PC-9 (cell line): Measurements from ENCODE around the gene SHC3. TPM values are rescaled to one million over a fixed set of nuclear protein-coding genes. Genes with fewer than 3 reads are reported as not detected.

ENCODE experiments used
- BruUV-seq: library from RNA; stranded (reverse); fragments of 400-500 nt; replicated peaks from 2 replicates; lab custom pipeline; 2021; lab: Mats Ljungman, UMichigan
- CTCF ChIA-PET: fragments of 300-600 bp; sonication (Branson Sonifier 250); formaldehyde crosslinking; loops from one replicate; lab custom pipeline; 2022; ENCODE audit warnings: antibody characterized with exemption; lab: Charles Lee
- POLR2A ChIA-PET: fragments of 300-600 bp; sonication (Branson Sonifier 250); formaldehyde crosslinking; loops from one replicate; lab custom pipeline; 2022; ENCODE audit warnings: antibody characterized with exemption; ENCODE audit not compliant: unreplicated experiment; lab: Charles Lee
- DNase-seq, 2 experiments: peaks; one replicate each; pipeline versions ENCODE4 v3.0.0 to v3.0.0-alpha.2; 2015 to 2022; ENCODE audit warnings: mixed read lengths in 1 of 2
- H2AFZ ChIP-seq: fragments of 200-600 bp; sonication (generic); 2 replicates; pipeline ENCODE4 v1.8.1; 2017; ENCODE audit warnings: antibody characterized with exemption
- H3F3A ChIP-seq: fragments of 200-600 bp; sonication (generic); 2 replicates; pipeline ENCODE4 v1.8.1; 2017; ENCODE audit warnings: antibody characterized with exemption, mild to moderate bottlenecking, low read depth; ENCODE audit not compliant: insufficient read depth
- H3K27ac ChIP-seq: fragments of 200-600 bp; sonication (generic); 2 replicates; pipeline ENCODE4 v1.6.1; 2016; ENCODE audit warnings: mixed run types
- H3K27me3 ChIP-seq: fragments of 200-600 bp; sonication (generic); 2 replicates; pipeline ENCODE4 v1.6.1; 2016; ENCODE audit warnings: low read depth, mixed run types; ENCODE audit not compliant: insufficient read depth
- H3K36me3 ChIP-seq: fragments of 200-600 bp; sonication (generic); 2 replicates; pipeline ENCODE4 v1.6.1; 2016; ENCODE audit warnings: low read depth, mixed run types
- H3K4me1 ChIP-seq: fragments of 200-600 bp; sonication (generic); replicated peaks from 2 replicates; pipeline ENCODE4 v1.6.1; 2016; ENCODE audit warnings: mixed run types; ENCODE audit not compliant: insufficient read depth
- H3K4me2 ChIP-seq: fragments of 200-600 bp; sonication (generic); 2 replicates; pipeline ENCODE4 v1.6.1; 2017; ENCODE audit warnings: mixed run types
- H3K4me3 ChIP-seq: fragments of 200-600 bp; sonication (generic); 2 replicates; pipeline ENCODE4 v1.6.1; 2016; ENCODE audit warnings: mixed run types
- H3K79me2 ChIP-seq: fragments of 200-600 bp; sonication (generic); 2 replicates; pipeline ENCODE4 v1.6.1; 2017; ENCODE audit warnings: low read depth, mixed run types
- H3K9me2 ChIP-seq: fragments of 200-600 bp; sonication (generic); 2 replicates; pipeline ENCODE4 v1.8.1; 2017; ENCODE audit warnings: mild to moderate bottlenecking; ENCODE audit not compliant: insufficient read depth
- H3K9me3 ChIP-seq: fragments of 200-600 bp; sonication (generic); 2 replicates; pipeline ENCODE4 v1.8.1; 2016; ENCODE audit warnings: low read depth; ENCODE audit not compliant: insufficient read depth
- H4K20me1 ChIP-seq: fragments of 200-600 bp; sonication (generic); 2 replicates; pipeline ENCODE4 v1.8.1; 2017; ENCODE audit not compliant: insufficient read depth
- EZH2 ChIP-seq: fragments of 200-600 bp; sonication (generic); IDR thresholded peaks from 2 replicates; pipeline ENCODE4 v1.8.0; 2017; ENCODE audit warnings: antibody characterized with exemption, low read depth
- intact Hi-C: fragments of 100-400 bp; cut with micrococcal nuclease; formaldehyde crosslinking; loops from one replicate; pipeline ENCODE4 v1.10.0; 2022; ENCODE audit not compliant: unreplicated experiment
- total RNA-seq: library from RNA; stranded (reverse); gene quantifications from 2 replicates; pipeline ENCODE4 v1.2.3, GENCODE V29; 2021
- TF ChIP-seq, protein P1 (sequence below): fragments of 200-600 bp; sonication (generic); conservative IDR thresholded peaks from 2 replicates; pipeline ENCODE4 v1.6.1; 2017; ENCODE audit warnings: mixed run types, antibody characterized with exemption, mild to moderate bottlenecking, moderate library complexity

SHC3 gene
- total RNA-seq, 1 experiment from 2014 or later, result 15.9 TPM

DNA sequence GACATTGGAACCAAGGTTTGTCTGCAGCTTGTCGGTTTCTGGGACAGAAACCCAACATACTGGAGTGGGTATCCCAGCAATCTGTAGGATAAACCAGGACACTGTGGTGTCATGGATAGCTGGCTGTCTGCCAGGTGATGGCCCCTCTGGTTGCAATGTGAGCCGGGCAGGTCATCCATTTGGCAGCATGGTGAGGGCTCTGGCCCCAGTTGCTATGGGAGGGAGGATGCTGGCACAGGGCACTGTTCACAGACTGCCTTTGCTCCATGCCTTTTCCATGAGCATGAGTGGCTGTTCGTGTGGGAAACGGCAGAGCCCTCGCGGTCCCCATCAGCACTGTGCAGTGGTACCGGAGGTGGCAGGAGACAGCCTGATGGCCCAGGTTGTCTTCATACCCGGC lies 181.0 kb downstream of the SHC3 start:
- H3K4me3 ChIP-seq, result no peak overlapping the region
- no TSS peak for BruUV-seq
- H3K4me1 ChIP-seq, result peaks cover 15% of the 10 kb centered on the region
- peaks cover 8% of the 10 kb centered on the region for H3K79me2 ChIP-seq
- intact Hi-C loops, result loop anchor here (5.0 kb wide), 1 partner anchor 275 kb away; no protein-coding TSS in a partner anchor
- H3K9me2 ChIP-seq, result no peaks in the 10 kb centered on the region
- no peaks in the 10 kb centered on the region for H3K36me3 ChIP-seq
- ChIA-PET POLR2A (no interaction called here), CTCF (no interaction called here)
- DNase-seq, result no peak
- no peak overlapping the region for H3K4me2 ChIP-seq
- H2AFZ ChIP-seq, result no peak overlapping the region
- no peaks in the 10 kb centered on the region for H3F3A ChIP-seq
- H3K27me3 ChIP-seq, result no peaks in the 10 kb centered on the region
- no peak for TF ChIP-seq EZH2
- TF ChIP-seq, protein P1, sequence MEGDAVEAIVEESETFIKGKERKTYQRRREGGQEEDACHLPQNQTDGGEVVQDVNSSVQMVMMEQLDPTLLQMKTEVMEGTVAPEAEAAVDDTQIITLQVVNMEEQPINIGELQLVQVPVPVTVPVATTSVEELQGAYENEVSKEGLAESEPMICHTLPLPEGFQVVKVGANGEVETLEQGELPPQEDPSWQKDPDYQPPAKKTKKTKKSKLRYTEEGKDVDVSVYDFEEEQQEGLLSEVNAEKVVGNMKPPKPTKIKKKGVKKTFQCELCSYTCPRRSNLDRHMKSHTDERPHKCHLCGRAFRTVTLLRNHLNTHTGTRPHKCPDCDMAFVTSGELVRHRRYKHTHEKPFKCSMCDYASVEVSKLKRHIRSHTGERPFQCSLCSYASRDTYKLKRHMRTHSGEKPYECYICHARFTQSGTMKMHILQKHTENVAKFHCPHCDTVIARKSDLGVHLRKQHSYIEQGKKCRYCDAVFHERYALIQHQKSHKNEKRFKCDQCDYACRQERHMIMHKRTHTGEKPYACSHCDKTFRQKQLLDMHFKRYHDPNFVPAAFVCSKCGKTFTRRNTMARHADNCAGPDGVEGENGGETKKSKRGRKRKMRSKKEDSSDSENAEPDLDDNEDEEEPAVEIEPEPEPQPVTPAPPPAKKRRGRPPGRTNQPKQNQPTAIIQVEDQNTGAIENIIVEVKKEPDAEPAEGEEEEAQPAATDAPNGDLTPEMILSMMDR, result no peak
- H3K27ac ChIP-seq, result no peak overlapping the region
- no peaks in the 10 kb centered on the region for H4K20me1 ChIP-seq
- no peaks in the 10 kb centered on the region for H3K9me3 ChIP-seq

DNA sequence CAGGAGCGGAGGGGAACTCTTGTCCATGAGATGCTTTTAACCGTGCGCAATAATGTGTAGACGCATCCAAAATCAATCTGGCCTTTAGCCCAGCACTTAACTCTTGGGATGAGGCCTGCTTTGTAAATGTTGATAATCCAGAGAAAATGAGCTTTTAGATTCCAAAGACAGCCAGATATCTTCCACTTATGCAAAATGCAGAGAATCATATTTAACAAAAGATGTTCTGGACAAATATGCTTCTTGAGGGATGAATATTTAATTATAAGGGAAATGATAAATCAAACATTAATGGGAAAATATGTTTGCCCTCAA lies 181.7 kb downstream of the SHC3 start:
- H3K79me2 ChIP-seq, result peaks cover 15% of the 10 kb centered on the region
- H3K27me3 ChIP-seq, result no peaks in the 10 kb centered on the region
- H3K27ac ChIP-seq, result no peak overlapping the region
- TF ChIP-seq EZH2, result no peak
- TF ChIP-seq, protein P1, result no peak
- H3K4me1 ChIP-seq, result peaks cover 21% of the 10 kb centered on the region
- CTCF ChIA-PET, result no interaction called here
- H3K4me2 ChIP-seq, result no peak overlapping the region
- H3K4me3 ChIP-seq, result no peak overlapping the region
- no peak overlapping the region for H2AFZ ChIP-seq
- no peaks in the 10 kb centered on the region for H3K9me2 ChIP-seq
- intact Hi-C loops, result loop anchor here (5.0 kb wide), 1 partner anchor 275 kb away; no protein-coding TSS in a partner anchor
- no peaks in the 10 kb centered on the region for H3K36me3 ChIP-seq
- no peak for DNase-seq
- POLR2A ChIA-PET, result no interaction called here
- no peaks in the 10 kb centered on the region for H3K9me3 ChIP-seq
- no TSS peak for BruUV-seq
- H3F3A ChIP-seq, result no peaks in the 10 kb centered on the region
- H4K20me1 ChIP-seq, result no peaks in the 10 kb centered on the region

DNA sequence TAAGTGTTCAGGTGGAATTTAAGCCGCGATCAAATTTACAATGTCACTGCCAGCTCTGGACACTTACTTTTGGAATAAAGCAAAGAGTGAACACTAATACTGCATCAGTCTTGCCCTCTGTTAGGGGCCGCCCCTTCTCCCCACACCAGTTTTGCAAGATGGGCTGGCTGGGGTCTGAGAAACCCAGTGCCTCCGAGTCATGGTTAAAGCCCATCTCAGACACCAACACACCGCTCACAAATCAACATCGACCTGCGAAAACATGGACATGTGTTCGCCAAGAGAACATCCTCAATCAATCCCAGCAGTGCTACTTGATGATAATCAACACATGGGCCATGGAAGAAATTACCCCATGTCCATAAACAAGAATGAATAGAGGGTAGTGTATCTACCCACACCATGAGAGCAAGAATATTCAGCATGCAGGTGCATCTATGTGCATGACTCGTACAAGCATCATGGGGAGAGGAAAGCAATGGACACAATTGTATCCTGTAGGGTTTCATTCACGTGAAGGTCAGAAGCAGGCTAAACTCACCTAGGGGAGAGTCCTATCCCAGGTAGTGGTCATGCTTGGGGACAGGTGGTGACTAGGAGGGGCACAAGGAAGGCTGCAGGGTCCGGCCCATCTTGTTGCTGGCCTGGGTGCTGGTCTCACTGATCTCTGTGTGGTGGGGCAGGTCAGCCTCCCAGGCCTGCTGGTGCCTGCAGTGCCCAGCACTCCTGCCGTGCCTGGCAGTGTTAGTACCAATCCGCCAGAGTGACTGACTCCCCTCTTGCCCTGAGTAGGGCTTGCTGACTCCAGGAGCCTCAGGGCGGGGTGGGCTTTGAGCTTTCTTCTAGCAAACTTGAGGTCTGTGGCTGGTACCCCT lies 182.3 kb downstream of the SHC3 start:
- no TSS peak for BruUV-seq
- Histone ChIP-seq H2AFZ (no peak overlapping the region), H3K79me2 (peaks cover 16% of the 10 kb centered on the region), H3K27ac (no peak overlapping the region), H3K9me3 (no peaks in the 10 kb centered on the region), H3K4me2 (no peak overlapping the region), H3F3A (no peaks in the 10 kb centered on the region), H3K9me2 (no peaks in the 10 kb centered on the region), H3K27me3 (no peaks in the 10 kb centered on the region), H3K4me3 (no peak overlapping the region), H3K36me3 (no peaks in the 10 kb centered on the region), H3K4me1 (peaks cover 21% of the 10 kb centered on the region), H4K20me1 (no peaks in the 10 kb centered on the region)
- intact Hi-C loops, result loop anchor here (5.0 kb wide), 1 partner anchor 274 kb away; no protein-coding TSS in a partner anchor
- no peak for TF ChIP-seq EZH2
- TF ChIP-seq, protein P1, result no peak
- no peak for DNase-seq
- ChIA-PET CTCF (interaction anchor here (0.6 kb wide), 1 partner anchor 214 kb away, joined by 3 read pairs; no protein-coding TSS in a partner anchor), POLR2A (no interaction called here)
